GM18517 (cell line): ENCODE data around the gene DCANP1.
"Not testable (repeated sequence)": the region's sequence is repeated elsewhere in the genome, so short reads cannot be mapped to it uniquely, and the experiment has no call there.

Source experiments
- ATAC-seq: cut with Tn5 transposase; IDR thresholded peaks from one replicate; pipeline ENCODE4 v1.9.1; 2021; ENCODE audit warnings: mild to moderate bottlenecking, moderate library complexity; ENCODE audit not compliant: unreplicated experiment

The DCANP1 gene, protein sequence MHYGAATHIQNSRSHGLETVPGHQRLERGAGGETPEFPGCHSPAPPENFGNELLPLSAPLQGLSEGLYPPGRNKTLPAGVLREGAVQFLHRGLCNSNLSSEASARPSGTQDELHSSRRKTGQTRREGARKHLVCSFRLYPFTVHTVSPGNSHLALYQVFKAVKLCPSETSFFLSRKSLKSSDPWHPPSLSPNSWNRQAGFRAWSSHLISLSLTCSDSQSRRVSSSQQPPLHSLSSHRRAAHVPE

DNA sequence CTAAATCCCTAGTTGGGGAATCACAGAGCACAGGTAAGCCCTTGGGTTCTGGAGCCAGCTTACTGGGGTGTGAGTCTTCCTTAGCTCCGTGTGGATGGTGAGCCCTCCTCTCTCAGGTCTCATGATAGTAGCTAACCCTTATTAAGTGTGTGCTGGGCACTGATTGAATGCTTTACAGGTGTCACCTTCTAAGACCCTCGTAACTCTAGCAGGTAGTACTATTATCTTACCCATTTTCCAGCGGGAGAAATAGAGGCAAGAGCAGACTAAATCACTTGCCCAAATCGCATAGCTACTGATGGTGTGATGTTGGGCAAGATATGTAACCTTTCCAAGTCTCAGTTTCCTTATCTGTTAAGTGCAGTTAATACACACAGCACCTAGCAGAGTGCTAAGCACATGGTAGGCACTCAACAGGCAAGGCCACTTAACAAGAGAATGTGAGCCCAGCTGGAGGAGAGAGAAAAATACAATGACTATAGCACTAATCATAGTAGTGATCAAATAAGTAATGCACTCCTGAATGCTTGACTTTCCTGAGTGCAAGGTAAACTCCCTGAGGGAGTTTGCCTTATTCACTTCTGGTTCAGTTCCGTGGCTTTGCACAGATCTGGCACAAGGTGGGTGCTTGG, at the start of gene DCANP1:
Gene DCANP1, minus strand, starts transcription at position 51 of the 632 bp plus-strand sequence. CDS start 240 bp downstream, outside the sequence.
- no peak for ATAC-seq

DNA sequence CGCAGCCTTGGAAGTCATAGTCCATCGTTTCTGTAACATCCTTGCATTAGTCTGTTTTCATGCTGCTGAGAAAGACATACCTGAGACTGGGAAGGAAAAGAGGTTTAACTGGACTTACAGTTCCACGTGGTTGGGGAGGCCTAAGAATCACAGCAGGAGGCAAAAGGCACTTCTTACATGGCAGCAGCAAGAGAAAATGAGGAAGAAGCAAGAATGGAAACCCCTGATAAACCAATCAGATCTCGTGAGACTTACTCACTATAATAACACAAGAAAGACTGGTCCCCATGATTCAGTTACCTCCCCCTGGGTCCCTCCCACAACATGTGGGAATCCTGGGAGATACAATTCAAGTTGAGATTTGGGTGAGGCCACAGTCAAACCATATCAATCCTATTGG, 48.4 kb upstream of the DCANP1 start:
- not testable (repeated sequence) for ATAC-seq

DNA sequence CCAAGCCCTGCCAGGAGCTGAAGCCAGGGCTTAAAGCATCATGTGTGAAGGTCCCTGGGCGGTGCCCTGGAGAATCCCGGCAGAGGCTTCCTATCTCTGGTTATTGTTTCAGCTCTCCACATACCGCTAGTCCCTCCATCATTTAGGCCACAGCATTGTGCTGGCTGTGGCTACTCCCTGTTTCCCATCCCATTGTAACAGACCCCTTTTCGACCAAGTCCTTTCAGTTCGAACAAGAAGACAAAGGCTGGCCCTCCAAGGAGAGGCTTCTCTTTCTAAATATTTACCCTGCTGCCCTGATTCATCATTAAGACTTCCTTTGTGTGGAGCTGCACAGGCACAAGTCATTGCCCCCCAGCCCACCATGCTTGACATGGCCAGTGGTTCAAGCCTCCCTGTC, 47.0 kb upstream of the DCANP1 start:
- no peak for ATAC-seq

DNA sequence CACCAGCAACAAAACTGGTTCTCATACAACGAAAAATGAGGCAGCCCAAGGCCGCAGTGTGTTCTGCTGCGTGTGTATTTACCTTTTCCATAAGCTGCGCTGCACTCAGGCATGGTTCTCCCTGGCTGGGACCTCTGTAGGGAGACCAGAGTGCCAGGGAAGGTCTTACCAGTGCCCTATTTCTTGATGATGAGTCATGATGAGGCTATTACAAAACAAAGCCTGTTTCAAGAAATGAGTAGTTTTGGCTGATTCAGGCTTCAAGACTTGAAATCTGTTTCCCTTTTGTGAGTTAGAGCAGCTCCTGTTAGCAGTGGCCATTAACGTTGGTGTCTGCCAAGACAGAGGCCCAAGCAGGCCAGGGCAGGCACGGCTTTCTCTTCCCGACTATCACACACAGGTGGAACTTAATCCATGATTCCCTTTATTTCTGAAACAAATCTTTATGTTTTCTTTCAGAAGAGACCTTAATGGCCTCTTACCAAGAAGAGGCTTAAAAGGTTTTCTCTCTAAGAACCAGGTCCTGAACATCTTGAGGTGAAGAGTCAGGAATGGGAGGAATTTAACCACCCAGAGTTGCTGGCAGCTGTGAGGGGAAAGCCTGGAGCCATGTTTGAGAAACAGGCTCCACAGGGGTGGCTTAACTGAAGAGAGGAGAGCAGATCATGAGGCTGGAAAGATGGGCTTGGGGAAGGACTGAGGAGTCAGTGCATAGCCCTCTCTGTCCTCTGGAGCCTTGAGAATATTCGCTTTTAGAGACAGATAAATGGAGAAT, 46.4 kb upstream of the DCANP1 start:
- ATAC-seq, result no peak

DNA sequence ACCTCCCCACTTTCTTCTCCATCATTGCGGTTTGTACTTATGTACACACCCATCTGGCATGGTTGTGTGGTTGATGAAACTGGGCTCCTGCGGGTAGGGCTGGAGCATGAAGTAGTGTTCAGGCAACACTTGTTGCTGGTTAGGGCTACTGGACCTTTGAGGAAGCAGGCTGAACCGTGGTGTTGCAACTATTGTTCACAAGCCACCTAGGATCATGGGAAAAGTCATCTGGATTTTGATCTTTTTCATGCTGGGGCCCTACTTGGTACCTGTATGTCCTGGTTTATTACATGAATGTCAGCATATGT, 45.1 kb upstream of the DCANP1 start:
- no peak for ATAC-seq

DNA sequence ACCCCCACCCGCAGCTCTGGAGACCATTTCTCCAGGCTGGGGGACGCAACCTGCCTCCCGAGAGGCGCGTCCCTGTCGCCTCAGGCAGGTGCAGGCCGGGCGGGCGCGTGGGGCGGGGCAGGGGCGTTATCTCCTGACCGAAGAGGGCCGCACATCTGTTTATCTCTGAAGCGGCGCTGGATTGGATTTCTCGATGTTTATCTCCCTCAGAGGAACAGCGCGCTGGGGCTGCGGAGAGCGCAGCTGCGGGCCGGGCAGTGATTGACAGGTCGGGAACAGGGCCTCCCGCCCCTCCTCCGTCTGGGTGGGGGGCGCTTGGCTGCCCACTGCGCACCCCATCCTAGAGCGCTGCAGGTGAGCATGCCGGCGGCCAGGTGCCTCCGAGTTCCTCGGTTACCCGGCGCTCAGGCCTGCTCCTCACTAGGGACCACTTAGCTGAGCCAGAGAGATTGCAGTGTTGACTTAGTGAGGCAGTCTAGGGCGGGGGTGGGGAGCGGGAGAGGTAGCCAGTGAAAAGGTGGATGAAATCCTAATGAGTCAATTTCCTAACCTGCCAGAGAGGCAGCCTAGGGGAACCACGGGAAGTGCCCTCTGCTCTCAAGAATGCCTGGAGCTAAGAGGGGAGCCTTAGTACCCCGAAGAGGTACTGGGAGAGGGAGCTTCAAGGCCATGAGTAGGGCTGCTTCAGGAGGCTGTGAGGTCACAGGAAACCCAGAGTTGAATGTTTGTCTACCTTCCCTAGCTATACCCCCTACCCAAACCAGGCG, 44.6 kb upstream of the DCANP1 start:
- no peak for ATAC-seq

DNA sequence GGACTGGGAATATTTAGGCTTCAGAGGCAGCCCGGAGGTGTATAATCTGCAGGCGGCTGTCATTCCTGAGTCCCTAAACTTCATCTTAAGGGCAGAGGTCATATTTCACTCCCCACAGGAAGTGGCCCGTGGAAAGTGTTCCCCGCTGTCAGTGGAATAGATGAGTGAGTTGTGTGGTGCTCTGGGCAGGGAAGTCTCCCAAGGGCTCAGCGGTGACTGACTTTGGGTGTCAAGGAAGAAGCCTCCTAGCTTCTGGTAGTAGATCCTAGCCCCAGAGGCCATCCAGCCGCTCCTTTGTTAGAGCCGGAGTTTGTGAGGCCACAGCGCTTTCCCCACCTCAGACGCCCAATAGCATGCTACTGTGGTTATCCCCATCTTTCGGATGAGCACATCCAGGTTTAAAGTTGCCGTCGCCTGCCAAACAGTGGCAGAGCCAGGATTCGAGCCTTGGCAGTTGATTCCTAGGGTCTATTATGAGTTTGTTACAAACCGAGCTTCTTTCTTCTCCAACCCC, 43.9 kb upstream of the DCANP1 start:
- ATAC-seq, result no peak

DNA sequence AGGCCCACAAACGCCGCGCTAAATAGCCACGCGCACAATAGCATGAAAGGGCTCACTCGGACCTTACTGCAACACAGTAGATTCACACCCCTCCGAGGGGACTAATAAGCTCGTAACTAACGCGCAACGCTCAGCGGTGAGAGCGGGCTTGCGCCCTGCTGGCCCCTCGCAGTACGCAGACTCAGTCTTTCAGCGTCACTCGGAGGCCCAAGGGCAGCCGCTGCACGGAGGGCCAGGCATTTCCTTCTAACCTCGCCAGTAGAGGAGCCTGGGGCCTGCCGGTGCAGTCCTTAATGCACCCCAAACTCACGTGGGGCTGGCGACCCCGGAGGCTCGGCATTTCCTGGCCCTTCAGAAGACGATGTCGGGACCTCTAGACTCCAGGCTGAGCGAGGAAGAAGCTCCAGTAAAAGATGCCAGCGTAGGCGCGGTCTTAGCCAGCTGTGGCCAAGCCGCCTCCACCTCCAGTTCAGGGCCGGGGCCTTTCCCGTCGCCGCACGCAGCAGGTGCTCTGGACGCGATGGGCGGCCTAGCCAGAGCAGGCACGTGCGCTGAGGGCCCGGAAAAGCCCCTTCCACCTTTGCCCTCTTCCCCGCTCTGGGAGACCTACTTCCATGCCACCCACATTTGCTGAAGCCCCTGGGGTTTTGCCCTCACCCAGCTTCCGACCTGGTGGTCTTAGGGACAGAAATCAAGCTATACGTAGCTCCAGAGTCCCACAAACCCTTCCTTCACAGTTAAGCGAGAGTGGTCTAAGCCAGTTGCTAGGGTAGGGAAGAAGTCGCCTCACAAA, 43.3 kb upstream of the DCANP1 start:
- no peak for ATAC-seq

DNA sequence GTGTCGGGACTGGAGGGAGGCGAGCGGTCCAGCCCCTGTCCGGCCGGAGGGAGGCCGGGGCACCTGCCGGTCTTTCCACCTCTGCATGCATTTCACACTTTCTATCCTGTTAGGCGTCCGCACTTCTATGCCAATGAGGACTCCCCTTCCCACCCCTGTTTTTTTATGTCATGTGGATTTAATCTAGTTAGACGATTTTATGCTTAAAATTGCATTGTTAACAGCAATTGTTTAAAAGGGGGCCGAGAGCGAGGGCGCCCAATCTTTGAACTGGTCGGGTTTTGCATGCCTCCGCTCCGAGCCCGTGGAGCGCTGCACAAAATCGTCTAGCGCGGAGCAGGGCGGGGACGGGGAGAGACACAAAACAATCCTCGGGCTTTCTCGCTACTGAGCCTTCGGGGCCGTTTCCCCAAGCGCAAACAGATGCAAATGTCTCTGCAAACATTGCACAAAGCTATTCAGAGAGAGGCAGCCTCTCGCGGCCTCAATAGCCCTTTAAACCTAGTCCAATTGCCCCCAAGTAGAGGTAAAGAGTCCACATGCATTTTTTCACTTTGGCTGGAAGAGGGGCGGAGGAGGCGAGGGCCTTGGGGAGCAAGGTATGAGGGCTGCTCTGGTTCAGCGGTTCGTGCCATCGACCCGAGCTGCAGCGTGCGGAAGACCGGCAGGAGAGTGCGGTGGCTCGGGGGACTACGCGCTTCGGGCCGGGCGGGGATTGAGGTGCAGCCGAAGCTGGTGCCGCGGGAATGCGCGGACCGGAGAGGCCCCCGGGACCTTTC, 42.5 kb upstream of the DCANP1 start:
- ATAC-seq, result no peak

DNA sequence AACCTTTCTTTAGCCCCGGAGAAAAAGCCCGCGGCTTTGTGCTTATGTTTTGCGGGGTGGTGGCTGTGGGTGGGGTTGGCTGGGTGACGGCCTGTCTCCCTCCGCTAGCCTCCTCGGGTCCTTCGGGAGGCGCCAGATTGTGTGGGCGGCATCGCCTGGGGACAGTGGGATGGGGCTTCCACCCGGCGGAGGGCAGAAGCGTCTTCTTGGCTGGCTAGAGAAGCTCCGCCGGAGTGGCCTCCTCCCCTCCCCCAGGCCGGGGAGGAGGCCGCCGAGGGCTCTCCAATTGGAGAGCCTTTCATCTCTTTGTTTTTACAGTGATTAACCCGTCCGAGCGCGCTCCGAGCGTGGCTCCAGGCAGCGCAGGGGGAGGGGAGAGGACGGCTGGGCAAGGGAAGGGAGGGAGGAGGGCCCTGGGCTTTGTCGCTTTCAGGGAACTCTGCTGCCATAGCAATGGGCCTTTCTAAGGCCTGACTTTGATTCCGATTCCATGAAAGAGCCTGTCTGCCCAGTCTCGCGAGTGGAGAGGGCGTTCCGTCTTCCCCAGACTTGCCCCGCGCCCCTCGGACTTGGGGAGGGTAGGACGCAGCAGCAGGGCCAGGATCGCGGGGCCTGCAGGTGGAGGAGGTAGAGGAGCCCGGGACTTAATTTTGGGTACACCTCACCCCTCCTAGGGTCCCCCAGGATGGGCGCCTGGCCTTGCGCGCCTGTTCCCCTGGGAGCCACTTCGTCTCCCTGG, 41.7 kb upstream of the DCANP1 start:
- ATAC-seq, result no peak

DNA sequence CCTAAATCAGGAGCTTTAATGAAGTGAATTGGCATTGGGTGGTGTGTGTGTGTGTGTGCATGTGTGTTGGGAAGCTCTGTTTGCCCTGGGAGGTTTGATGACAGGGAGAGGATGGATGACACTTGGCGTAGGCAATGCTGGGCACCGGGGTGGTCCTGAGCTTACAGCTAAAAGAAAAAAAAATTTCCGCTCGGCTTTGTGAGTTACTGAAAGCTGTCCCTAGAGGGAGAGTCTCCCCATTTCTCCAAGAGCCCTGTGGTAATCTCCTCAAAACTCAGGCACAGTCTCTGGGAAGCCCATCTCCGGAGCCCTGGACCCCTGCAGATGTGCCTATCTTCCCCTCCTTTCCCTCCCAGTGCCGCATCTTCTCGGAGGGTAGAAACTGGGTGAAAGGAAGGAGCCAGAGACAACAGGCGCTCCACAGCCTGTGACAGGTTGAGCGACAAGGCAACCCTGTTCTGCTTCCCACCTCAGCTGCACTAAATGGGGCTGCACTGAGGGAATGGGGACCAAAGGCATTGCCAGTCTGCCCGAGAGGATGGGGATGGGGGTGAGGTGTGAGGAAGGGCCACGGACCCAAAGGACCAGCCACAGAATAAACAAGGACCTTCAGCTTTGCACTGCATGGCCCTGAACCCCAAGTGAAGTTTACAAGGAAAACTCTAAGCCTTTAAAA, 40.8 kb upstream of the DCANP1 start:
- no peak for ATAC-seq

DNA sequence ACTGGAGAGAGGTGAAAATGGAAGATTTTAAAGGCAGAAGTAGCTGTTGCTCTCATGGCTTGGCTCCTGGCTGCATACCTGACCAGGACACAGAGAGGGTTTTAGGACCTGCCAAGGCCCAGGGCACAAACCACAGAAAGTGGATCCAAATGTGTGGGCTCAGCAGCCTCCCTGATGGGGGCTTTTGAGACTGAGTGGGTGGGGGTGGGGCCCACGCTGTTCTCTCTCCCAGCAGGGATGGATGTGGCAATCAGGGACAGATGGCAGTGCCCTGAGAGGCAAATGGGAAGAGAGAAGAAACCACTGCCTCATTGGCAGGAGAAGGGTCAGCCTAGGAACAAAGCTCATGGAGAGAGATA, 39.9 kb upstream of the DCANP1 start:
- ATAC-seq, result no peak

DNA sequence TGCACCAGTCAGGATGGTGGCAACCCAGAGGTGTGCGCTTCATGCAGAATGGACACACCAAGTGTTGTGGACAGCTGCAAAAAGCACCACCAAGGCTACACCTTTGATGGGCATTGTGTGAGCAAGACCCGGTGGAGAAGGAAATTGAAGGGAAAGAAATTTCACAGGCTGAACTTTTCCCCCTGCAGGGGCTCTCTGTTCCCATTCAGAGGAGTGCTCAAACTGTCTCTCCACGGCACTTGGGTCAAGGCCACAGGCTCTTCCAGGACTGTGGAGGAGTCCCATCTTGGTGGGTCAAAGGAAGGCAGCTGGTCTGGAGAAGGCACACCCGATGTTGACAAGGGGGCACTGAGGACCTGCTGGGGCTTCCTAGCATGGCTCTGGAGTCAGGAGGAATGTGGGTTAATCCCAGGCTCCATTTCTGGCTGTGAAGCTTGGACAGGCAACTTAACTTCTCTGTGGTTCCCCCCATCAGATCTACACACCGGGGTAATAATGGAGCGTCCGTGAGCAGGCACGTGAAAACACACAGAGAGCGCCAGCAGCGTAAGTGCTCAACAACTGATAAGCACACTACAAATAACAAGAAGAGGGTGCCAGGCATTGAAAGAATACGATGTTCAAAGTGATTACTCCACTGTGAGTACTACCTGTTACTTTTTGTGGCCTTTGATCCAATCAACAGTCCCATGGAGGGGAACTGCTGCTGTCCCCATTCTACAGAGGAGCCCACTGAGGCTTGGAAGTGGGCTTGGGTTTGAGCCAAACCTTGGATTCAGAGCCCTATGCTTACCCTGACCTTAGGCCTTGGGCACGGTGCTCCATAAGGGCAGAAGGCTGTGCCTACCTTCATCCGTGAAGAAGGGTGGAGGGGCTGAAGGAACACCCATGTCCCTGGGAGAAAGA, 39.2 kb upstream of the DCANP1 start:
- ATAC-seq, result no peak

DNA sequence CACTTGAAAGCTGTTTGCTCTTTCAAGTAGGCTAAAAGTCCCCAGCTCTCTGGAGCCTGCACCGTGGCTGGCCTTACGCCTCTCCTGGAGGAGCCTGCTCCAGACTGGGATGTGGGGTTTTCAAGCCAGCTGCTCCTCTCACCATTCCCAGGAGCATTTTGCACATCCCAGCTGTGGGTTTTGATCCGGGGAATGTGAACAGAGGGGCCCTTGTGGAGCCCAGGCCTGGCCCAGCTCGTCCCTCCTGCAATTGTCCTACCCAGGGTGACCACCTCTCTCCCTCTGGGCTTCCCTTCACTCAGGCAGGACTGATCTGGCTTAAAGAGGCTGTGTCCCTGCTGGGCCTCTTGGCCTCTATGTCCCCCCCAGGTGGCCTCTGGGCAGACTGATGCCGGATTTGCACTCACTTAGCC, 37.5 kb upstream of the DCANP1 start:
- ATAC-seq, result no peak

DNA sequence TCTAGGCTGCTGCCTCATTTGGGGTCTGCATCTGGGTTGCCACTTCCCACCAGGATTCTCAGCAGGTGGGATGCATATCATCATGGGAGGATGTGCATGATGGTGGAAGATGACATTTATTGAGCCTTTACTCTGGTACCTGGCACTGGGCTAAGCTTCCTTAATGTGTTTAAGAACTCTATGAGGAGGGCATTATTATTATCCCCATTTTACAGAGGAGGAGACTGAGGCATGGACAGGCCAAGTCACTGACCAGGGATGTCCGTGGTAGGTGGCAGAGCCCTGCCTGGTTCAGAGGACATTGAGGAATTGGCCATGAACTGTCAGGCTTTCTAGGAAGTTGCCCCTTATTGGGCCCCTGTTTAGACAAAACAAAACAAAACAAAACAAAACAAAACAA, 36.1 kb upstream of the DCANP1 start:
- ATAC-seq, result no peak

DNA sequence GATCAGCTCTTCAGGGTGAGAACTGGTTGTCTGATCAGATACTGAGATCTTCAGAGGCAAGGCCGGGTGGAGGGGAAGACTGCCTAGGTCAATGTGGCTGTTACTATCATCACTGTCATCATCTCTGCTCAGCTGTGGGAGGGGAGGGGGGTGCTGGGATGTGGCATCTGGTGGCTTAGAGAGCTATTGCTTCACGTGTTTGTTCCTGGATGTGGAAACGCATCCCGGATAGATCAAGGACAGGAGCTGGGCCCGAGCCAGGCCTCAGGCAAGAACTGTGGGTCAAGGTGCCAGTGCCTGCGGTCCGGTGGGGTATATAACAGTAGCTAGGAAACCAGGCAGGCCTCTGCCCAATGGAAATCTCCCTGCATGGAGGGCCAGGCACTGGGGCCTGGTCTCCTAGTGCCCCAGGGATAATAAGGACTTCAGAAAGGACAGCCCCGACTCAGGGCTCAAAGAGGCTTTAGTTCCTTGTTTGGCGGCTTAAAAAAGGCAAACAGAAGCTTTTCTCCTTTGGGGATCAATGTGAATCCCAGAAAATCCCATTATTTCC, 35.3 kb upstream of the DCANP1 start:
- no peak for ATAC-seq

DNA sequence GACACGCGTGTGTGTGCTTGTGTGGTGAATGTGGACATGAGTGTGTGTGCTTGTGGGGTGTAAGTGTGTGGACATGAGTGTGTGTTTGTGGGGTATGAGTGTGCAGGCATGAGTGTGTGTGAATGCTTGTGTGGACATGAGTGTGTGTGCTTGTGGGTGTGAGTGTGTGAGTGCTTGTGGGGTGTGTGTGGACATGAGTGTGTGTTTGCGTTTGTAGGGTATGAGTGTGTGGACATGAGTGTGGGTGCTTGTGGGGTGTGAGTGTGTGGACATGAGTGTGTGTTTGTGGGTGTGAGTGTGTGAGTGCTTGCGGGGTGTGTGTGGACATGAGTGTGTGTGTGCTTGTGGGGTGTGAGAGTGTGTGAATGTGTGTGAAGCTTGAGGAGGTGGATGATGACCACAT, 34.8 kb upstream of the DCANP1 start:
- ATAC-seq, result no peak
